HG02678 (cell line): Measurements from ENCODE around the gene BBOX1.
"Not testable (repeated sequence)": the region's sequence is repeated elsewhere in the genome, so short reads cannot be mapped to it uniquely, and the experiment has no call there.

Experiments
- ATAC-seq: cut with Tn5 transposase; IDR thresholded peaks from one replicate; pipeline ENCODE4 v1.9.1; 2021; ENCODE audit warnings: mild to moderate bottlenecking, moderate library complexity; ENCODE audit not compliant: unreplicated experiment

Gene BBOX1

GRCh38 chr11:27040302-27041115 lies at the start of gene BBOX1:
TSS of gene BBOX1 (plus strand) at chr11:27040815. CDS start at chr11:27055431, 14,616 bp downstream.
- no peak for ATAC-seq

- no peak for ATAC-seq
Measured at GRCh38 chr11:26992031-26992541, 48.5 kb upstream of the BBOX1 start.

- ATAC-seq = no peak
Measured at GRCh38 chr11:26993965-26994457, 46.6 kb upstream of the BBOX1 start, which contains the start of gene FIBIN. TSS of gene FIBIN (plus strand) at chr11:26994112. CDS start at chr11:26994527, 415 bp downstream.

GRCh38 chr11:26994631-26995095 lies 46.0 kb upstream of the BBOX1 start:
- ATAC-seq = no peak

GRCh38 chr11:26995701-26996460 lies 44.7 kb upstream of the BBOX1 start:
- ATAC-seq = no peak

GRCh38 chr11:26997378-26997777 lies 43.2 kb upstream of the BBOX1 start:
- no peak for ATAC-seq

GRCh38 chr11:27001136-27001730 lies 39.4 kb upstream of the BBOX1 start:
- ATAC-seq = not testable (repeated sequence)

GRCh38 chr11:27002431-27002830 lies 38.2 kb upstream of the BBOX1 start:
- no peak for ATAC-seq

GRCh38 chr11:27002838-27003237 lies 37.8 kb upstream of the BBOX1 start:
- no peak for ATAC-seq

- no peak for ATAC-seq
Measured at GRCh38 chr11:27004103-27004502, 36.5 kb upstream of the BBOX1 start.

- no peak for ATAC-seq
Measured at GRCh38 chr11:27008811-27009535, 31.6 kb upstream of the BBOX1 start.

GRCh38 chr11:27011560-27012233 lies 28.9 kb upstream of the BBOX1 start:
- ATAC-seq = no peak

- no peak for ATAC-seq
Measured at GRCh38 chr11:27012234-27012921, 28.2 kb upstream of the BBOX1 start.

- no peak for ATAC-seq
Measured at GRCh38 chr11:27013781-27014361, 26.7 kb upstream of the BBOX1 start.

GRCh38 chr11:27018902-27019529 lies 21.6 kb upstream of the BBOX1 start:
- ATAC-seq = no peak

- no peak for ATAC-seq
Measured at GRCh38 chr11:27020751-27021150, 19.9 kb upstream of the BBOX1 start.

- no peak for ATAC-seq
Measured at GRCh38 chr11:27022659-27023251, 17.9 kb upstream of the BBOX1 start.

- ATAC-seq = no peak
Measured at GRCh38 chr11:27024865-27025264, 15.8 kb upstream of the BBOX1 start.
